ENCODE measurements around the gene EDAR.

DNA sequence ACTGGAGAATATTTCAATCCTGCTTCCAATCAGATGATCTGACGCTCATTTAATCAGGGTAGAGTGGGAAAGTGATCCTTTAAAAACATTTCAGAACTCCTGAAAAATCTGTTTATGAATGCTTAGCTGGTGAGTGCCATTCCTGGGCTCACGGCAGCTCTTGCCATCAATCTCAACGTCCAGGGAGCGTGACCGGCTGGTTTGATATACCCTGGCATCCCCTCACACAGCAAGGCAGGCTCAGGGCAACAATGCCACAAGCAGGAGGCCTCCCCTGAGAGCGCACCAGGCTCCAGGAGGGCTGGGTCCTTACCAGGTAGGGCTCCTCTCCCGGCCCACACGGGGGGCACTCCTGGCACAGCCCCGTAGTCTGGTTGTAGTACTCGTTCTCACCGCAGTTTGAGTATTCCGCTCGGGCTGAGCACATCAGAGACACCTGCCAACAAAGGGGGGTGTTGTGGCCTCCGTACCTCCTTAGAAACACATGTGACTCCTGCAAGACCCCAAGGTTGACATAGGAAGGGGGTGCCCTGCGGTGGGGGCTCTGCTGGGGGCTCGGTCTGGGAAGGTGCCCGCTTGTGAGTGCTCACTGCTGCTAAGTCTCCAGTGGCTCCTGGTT is 59.1 kb downstream of the EDAR start:
- TF ChIP-seq LEF1 (IDR thresholded peaks at IDR 0.05; ENCODE audit: borderline replicate concordance): no peak
- no peak for TF ChIP-seq SP1 (IDR thresholded peaks at IDR 0.05)
- TF ChIP-seq SUZ12 (IDR thresholded peaks at IDR 0.05): no peak
